K562 (cell line): Measurements from ENCODE around the gene C1QTNF12. TPM values are rescaled to one million over a fixed set of nuclear protein-coding genes. Genes with fewer than 3 reads are reported as not detected.

Experiments
- ATAC-seq: fragments of 200-7000 bp; cut with Tn5 transposase; 3 replicates; pipeline ENCODE4 v1.9.1; 2020; ENCODE audit warnings: moderate library complexity
- BruUV-seq: library from RNA; stranded (reverse); fragments of 400-500 nt; replicated peaks from 2 replicates; lab custom pipeline; 2021; lab: Mats Ljungman, UMichigan
- CTCF ChIA-PET: fragments of 300-600 bp; formaldehyde crosslinking; extraction: SDS; loops from one replicate; lab custom pipeline; 2021; ENCODE audit warnings: low intra/inter-chr PET ratio; lab: Yijun Ruan, JAX
- POLR2A ChIA-PET: fragments of 300-600, 350-650 bp; sonication (Branson Sonifier 250); formaldehyde crosslinking; extraction: SDS; loops from one replicate; lab custom pipeline; 2021; ENCODE audit warnings: antibody characterized with exemption, inconsistent platforms; lab: Yijun Ruan, JAX
- DNase-seq, 4 experiments: peaks; one replicate each; pipeline versions ENCODE4 v3.0.0 to v3.0.0-alpha.2; 2011 to 2018; ENCODE audit warnings: low spot score in 3 of 4, mixed read lengths in 3 of 4; ENCODE audit errors: extremely low read depth in 1 of 4
- FAIRE-seq: peaks from 2 replicates; lab custom pipeline; 2011; peaks lifted over from hg19 to GRCh38; lab: Jason Lieb, UNC
- H2AFZ ChIP-seq: 2 replicates; pipeline ENCODE4 v1.6.0; 2011; ENCODE audit warnings: low read depth, low read length, control low read depth, inconsistent platforms
- H3K27ac ChIP-seq: fragments of 200-600 bp; 3 replicates; pipeline ENCODE4 v1.8.0; 2011; ENCODE audit warnings: low read depth, mild to moderate bottlenecking, control low read depth, inconsistent platforms, low read length, moderate library complexity, mixed read lengths; ENCODE audit errors: extremely low read depth
- H3K27me3 ChIP-seq, 2 experiments: fragments of 300-600 bp in 1 of 2; 2 replicates in 1 of 2; 3 replicates in 1 of 2; pipeline versions ENCODE4 v1.6.0 to v1.8.0; 2011; ENCODE audit warnings: inconsistent platforms in 2 of 2, low read length in 2 of 2, mild to moderate bottlenecking in 1 of 2, mixed read lengths in 1 of 2, moderate library complexity in 1 of 2; ENCODE audit not compliant: control insufficient read depth in 2 of 2, insufficient read depth in 2 of 2
- H3K36me3 ChIP-seq: fragments of 300-600 bp; 3 replicates; pipeline ENCODE4 v1.8.0; 2011; ENCODE audit warnings: mild to moderate bottlenecking, low read length, inconsistent platforms; ENCODE audit not compliant: control insufficient read depth, insufficient read depth
- H3K4me1 ChIP-seq, 2 experiments: fragments of 200-600 bp in 1 of 2; replicated peaks in 1 of 2; 2 replicates in 1 of 2; 3 replicates in 1 of 2; pipeline versions ENCODE4 v1.5.1 to v1.8.0; 2011; ENCODE audit warnings: inconsistent platforms in 2 of 2, low read length in 2 of 2, mild to moderate bottlenecking in 1 of 2, mixed read lengths in 1 of 2, moderate library complexity in 1 of 2; ENCODE audit not compliant: control insufficient read depth in 2 of 2, insufficient read depth in 2 of 2
- H3K4me2 ChIP-seq: 2 replicates; pipeline ENCODE4 v1.6.1; 2011; ENCODE audit warnings: low read length, control low read depth, inconsistent platforms, mixed read lengths; ENCODE audit not compliant: insufficient read depth
- H3K4me3 ChIP-seq: fragments of 200-600 bp; sonication (generic), shearing (Covaris generic); 2 replicates; pipeline ENCODE4 v1.5.1; 2016; ENCODE audit warnings: control low read depth, inconsistent platforms
- H3K79me2 ChIP-seq: fragments of 200-600 bp; 3 replicates; pipeline ENCODE4 v1.8.0; 2011; ENCODE audit warnings: low read length, inconsistent platforms; ENCODE audit not compliant: control insufficient read depth, insufficient read depth
- H3K9ac ChIP-seq, 2 experiments: 2 replicates each; pipeline versions ENCODE4 v1.6.0 to v1.6.1; 2011; ENCODE audit warnings: low read depth in 2 of 2, low read length in 2 of 2, control low read depth in 1 of 2, inconsistent platforms in 1 of 2, mild to moderate bottlenecking in 1 of 2, mixed read lengths in 1 of 2; ENCODE audit not compliant: insufficient read depth in 1 of 2
- H3K9me1 ChIP-seq: one replicate; pipeline ENCODE4 v1.6.0; 2011; ENCODE audit warnings: inconsistent platforms, mild to moderate bottlenecking, low read length, moderate library complexity; ENCODE audit not compliant: control insufficient read depth, insufficient read depth
- H3K9me3 ChIP-seq: replicated peaks from 2 replicates; pipeline ENCODE4 v1.5.1; 2011; ENCODE audit warnings: low read depth, low read length, inconsistent platforms; ENCODE audit not compliant: control insufficient read depth, insufficient read depth
- H4K20me1 ChIP-seq: replicated peaks from 2 replicates; pipeline ENCODE4 v1.6.1; 2011; ENCODE audit warnings: low read length, inconsistent platforms, mixed read lengths; ENCODE audit not compliant: control insufficient read depth, insufficient read depth
- FOXJ2 ChIP-seq: fragments of 200-800 bp; sonication (Bioruptor generic); IDR thresholded peaks from 2 replicates; pipeline ENCODE4 v1.6.1; 2016; ENCODE audit warnings: missing genetic modification characterization, missing compliant biosample characterization
- FOXK2 ChIP-seq, 2 experiments: fragments of 450-650 bp; IDR thresholded peaks in 1 of 2; conservative IDR thresholded peaks in 1 of 2; 2 replicates each; pipeline ENCODE4 v1.6.1; 2016; ENCODE audit warnings: low read depth in 2 of 2, mild to moderate bottlenecking in 1 of 2
- KDM1A ChIP-seq, 2 experiments: fragments of 450-650 bp; IDR thresholded peaks; 2 replicates each; pipeline ENCODE4 v1.6.1; 2016; ENCODE audit warnings: mild to moderate bottlenecking in 2 of 2
- KDM5B ChIP-seq: fragments of 200-600 bp; sonication (generic); IDR thresholded peaks from 2 replicates; pipeline ENCODE4 v1.6.1; 2012; ENCODE audit warnings: low read depth, mild to moderate bottlenecking, moderate library complexity, low read length, control low read depth, inconsistent platforms; ENCODE audit not compliant: insufficient replicate concordance
- ZNF140 ChIP-seq: fragments of 250-450 bp; sonication (Bioruptor Pico); IDR thresholded peaks from 2 replicates; pipeline ENCODE4 v1.8.0; 2021; ENCODE audit warnings: moderate library complexity, mild to moderate bottlenecking, inconsistent platforms
- WGBS: fragments of 100-300 bp; shearing (Covaris generic); methylation state at CpG from one replicate; pipeline ENCODE4 v1.1.6; 2016; ENCODE audit warnings: low coverage, mixed read lengths; ENCODE audit not compliant: insufficient coverage; ENCODE audit errors: missing lambda C conversion rate; 5-methylcytosine and 5-hydroxymethylcytosine counted together
- in situ Hi-C: fragments of 300-500 bp; cut with MboI; formaldehyde crosslinking; loops from 4 replicates; pipeline ENCODE4 v1.15.0; 2018; ENCODE audit warnings: inconsistent platforms, mixed read lengths
- intact Hi-C: fragments of 100-400 bp; cut with micrococcal nuclease; formaldehyde crosslinking; loops from 2 replicates; pipeline ENCODE4 v1.14.2; 2022
- polyA plus RNA-seq, 8 experiments: library from polyadenylated mRNA; depleted of rRNA in 4 of 8; stranded (reverse) in 5 of 8; unstranded in 3 of 8; fragments of >200 nt; fragmentation: Nextera tagmentation in 2 of 8; fragmentation: Illumina TruSeq in 1 of 8; extraction: Ambion mirVana in 2 of 8; extraction: Trizol in 1 of 8; gene quantifications; 2 replicates each; pipeline versions ENCODE4 v1.2.1 to v1.2.3, GENCODE V29; 2011 to 2014; ENCODE audit warnings: inconsistent platforms in 1 of 8, missing spikeins in 1 of 8
- total RNA-seq, 7 experiments: library from RNA; depleted of rRNA in 6 of 7; stranded (reverse); fragments of >200 nt in 6 of 7; fragmentation: Illumina TruSeq in 2 of 7; extraction: Trizol in 2 of 7; gene quantifications; 2 replicates each; pipeline versions ENCODE4 v1.2.1 to v1.2.3, GENCODE V29; 2011 to 2021; ENCODE audit warnings: low replicate concordance in 1 of 7
- TF ChIP-seq, protein P1 (sequence below), 2 experiments: fragments of 450-650 bp in 1 of 2; IDR thresholded peaks; 2 replicates each; pipeline ENCODE4 v1.6.1; 2011 to 2017; ENCODE audit warnings: low read depth in 2 of 2, antibody characterized with exemption in 1 of 2, borderline replicate concordance in 1 of 2, low read length in 1 of 2, mild to moderate bottlenecking in 1 of 2, mixed read lengths in 1 of 2; ENCODE audit not compliant: control insufficient read depth in 1 of 2
- TF ChIP-seq, protein P2 (sequence below): fragments of 450-650 bp; formaldehyde crosslinking; IDR thresholded peaks from 2 replicates; pipeline ENCODE4 v1.4.0; 2020; ENCODE audit warnings: mild to moderate bottlenecking, moderate library complexity
- TF ChIP-seq, protein P3 (sequence below): sonication (generic); formaldehyde crosslinking; IDR thresholded peaks from 2 replicates; pipeline ENCODE4 v1.4.0; 2020; ENCODE audit warnings: mild to moderate bottlenecking, missing genetic modification reagents
- TF ChIP-seq, protein P4 (sequence below): IDR thresholded peaks from 3 replicates; pipeline ENCODE4 v1.6.1; 2011; ENCODE audit warnings: borderline replicate concordance, mild to moderate bottlenecking, moderate library complexity; ENCODE audit not compliant: insufficient read length; ENCODE audit errors: extremely low read depth

C1QTNF12 gene
- total and polyA plus RNA-seq, 9 of the 15 experiments (the other 6 are each of a cell fraction or from before 2014, with no cell fraction given): 0.11 to 4.3 (median 0.93) TPM; not detected in 3

DNA sequence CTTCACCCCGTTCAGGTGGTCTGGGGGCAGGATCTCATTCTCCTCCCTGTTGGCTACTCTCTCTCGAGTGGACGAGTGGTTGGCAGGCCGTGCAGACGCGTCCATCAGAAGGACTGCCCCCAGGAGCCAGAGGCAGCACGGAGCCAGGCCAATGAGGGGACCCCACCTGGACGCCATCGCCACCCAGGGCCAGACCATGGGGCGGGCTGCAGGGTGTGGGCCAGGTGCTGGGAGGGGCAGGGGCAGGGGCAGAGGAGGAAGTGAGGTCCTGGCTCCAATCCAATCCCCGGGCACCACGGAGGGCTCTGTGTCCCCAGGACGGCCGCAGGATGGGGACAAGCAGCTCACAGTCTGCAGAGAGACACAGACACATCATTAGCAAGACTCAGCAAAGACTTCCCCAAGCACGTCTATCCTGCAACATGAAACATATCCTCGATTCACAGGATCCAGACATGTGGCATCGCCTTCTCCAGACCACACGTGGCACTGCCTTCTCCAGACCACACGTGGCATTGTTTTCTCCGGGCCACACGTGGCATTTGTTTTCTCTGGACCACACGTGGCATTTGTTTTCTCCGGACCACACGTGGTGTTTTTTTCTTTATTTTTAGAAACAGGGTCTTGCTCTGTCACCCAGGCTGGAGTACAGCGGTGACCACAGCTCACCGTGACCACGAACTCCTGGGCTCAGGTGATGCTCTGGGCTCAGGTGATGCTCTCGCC, 17.8 kb downstream of the C1QTNF12 start:
- Histone ChIP-seq H3K4me3 (no peak overlapping the region), H3K9me3 (peaks cover 9% of the 10 kb centered on the region), H3K27me3 (no peaks in the 10 kb centered on the region), H3K4me1 (peaks cover 6 to 72% of the 10 kb centered on the region in 2 experiments; a peak in 4 of 5 replicates), H3K27ac (no peak overlapping the region), H3K36me3 (peaks cover 71% of the 10 kb centered on the region; the same call in 2 of the 3 replicates), H3K4me2 (no peak overlapping the region), H4K20me1 (peaks cover 6% of the 10 kb centered on the region; the same call in 1 of the 2 replicates), H3K9ac (no peak overlapping the region; a peak in 1 of 4 replicates), H3K9me1 (no peaks in the 10 kb centered on the region), H3K79me2 (peaks cover 89% of the 10 kb centered on the region), H2AFZ (no peak overlapping the region)
- no TSS peak for BruUV-seq
- no peak for DNase-seq
- 98% methylated on average over 24 of the region's 28 CpGs for WGBS
- intact Hi-C loops (no loop called here), in situ Hi-C loops (no loop called here)
- FAIRE-seq: no peak
- CTCF ChIA-PET: no interaction called here
- no peak for ATAC-seq
- POLR2A ChIA-PET: interaction anchor here (0.6 to 1.5 kb wide), 5 partner anchors 9 to 356 kb away, joined by 3 to 4 read pairs (median 3); no protein-coding TSS in a partner anchor
- TF ChIP-seq, protein P1, sequence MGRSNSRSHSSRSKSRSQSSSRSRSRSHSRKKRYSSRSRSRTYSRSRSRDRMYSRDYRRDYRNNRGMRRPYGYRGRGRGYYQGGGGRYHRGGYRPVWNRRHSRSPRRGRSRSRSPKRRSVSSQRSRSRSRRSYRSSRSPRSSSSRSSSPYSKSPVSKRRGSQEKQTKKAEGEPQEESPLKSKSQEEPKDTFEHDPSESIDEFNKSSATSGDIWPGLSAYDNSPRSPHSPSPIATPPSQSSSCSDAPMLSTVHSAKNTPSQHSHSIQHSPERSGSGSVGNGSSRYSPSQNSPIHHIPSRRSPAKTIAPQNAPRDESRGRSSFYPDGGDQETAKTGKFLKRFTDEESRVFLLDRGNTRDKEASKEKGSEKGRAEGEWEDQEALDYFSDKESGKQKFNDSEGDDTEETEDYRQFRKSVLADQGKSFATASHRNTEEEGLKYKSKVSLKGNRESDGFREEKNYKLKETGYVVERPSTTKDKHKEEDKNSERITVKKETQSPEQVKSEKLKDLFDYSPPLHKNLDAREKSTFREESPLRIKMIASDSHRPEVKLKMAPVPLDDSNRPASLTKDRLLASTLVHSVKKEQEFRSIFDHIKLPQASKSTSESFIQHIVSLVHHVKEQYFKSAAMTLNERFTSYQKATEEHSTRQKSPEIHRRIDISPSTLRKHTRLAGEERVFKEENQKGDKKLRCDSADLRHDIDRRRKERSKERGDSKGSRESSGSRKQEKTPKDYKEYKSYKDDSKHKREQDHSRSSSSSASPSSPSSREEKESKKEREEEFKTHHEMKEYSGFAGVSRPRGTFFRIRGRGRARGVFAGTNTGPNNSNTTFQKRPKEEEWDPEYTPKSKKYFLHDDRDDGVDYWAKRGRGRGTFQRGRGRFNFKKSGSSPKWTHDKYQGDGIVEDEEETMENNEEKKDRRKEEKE (IDR thresholded peaks at IDR 0.05; ENCODE audit: borderline replicate concordance in 1 of 2, control insufficient read depth in 1 of 2, low read depth in 2 of 2, low read length in 1 of 2): 0 out of 4 replicates have a peak, but pooled peaks of 1 of the 2 experiments have one; percentile 46
- TF ChIP-seq KDM1A (IDR thresholded peaks at IDR 0.05): peak in 1 of 2 experiments; percentile 15; a peak in 1 of 4 replicates
- TF ChIP-seq, protein P2, sequence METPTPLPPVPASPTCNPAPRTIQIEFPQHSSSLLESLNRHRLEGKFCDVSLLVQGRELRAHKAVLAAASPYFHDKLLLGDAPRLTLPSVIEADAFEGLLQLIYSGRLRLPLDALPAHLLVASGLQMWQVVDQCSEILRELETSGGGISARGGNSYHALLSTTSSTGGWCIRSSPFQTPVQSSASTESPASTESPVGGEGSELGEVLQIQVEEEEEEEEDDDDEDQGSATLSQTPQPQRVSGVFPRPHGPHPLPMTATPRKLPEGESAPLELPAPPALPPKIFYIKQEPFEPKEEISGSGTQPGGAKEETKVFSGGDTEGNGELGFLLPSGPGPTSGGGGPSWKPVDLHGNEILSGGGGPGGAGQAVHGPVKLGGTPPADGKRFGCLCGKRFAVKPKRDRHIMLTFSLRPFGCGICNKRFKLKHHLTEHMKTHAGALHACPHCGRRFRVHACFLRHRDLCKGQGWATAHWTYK (CRISPR knock-in tag): peak; percentile 97
- TF ChIP-seq, protein P3, sequence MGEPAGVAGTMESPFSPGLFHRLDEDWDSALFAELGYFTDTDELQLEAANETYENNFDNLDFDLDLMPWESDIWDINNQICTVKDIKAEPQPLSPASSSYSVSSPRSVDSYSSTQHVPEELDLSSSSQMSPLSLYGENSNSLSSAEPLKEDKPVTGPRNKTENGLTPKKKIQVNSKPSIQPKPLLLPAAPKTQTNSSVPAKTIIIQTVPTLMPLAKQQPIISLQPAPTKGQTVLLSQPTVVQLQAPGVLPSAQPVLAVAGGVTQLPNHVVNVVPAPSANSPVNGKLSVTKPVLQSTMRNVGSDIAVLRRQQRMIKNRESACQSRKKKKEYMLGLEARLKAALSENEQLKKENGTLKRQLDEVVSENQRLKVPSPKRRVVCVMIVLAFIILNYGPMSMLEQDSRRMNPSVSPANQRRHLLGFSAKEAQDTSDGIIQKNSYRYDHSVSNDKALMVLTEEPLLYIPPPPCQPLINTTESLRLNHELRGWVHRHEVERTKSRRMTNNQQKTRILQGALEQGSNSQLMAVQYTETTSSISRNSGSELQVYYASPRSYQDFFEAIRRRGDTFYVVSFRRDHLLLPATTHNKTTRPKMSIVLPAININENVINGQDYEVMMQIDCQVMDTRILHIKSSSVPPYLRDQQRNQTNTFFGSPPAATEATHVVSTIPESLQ: no peak
- TF ChIP-seq, protein P4, sequence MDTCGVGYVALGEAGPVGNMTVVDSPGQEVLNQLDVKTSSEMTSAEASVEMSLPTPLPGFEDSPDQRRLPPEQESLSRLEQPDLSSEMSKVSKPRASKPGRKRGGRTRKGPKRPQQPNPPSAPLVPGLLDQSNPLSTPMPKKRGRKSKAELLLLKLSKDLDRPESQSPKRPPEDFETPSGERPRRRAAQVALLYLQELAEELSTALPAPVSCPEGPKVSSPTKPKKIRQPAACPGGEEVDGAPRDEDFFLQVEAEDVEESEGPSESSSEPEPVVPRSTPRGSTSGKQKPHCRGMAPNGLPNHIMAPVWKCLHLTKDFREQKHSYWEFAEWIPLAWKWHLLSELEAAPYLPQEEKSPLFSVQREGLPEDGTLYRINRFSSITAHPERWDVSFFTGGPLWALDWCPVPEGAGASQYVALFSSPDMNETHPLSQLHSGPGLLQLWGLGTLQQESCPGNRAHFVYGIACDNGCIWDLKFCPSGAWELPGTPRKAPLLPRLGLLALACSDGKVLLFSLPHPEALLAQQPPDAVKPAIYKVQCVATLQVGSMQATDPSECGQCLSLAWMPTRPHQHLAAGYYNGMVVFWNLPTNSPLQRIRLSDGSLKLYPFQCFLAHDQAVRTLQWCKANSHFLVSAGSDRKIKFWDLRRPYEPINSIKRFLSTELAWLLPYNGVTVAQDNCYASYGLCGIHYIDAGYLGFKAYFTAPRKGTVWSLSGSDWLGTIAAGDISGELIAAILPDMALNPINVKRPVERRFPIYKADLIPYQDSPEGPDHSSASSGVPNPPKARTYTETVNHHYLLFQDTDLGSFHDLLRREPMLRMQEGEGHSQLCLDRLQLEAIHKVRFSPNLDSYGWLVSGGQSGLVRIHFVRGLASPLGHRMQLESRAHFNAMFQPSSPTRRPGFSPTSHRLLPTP: no peak
- TF ChIP-seq FOXJ2: no peak
- no peak for TF ChIP-seq FOXK2 (conservative IDR thresholded peaks at IDR 0.05 in 1 of 2, IDR thresholded peaks at IDR 0.05 in 1 of 2; ENCODE audit: low read depth in 2 of 2)
- no peak for TF ChIP-seq KDM5B
- TF ChIP-seq ZNF140 (CRISPR knock-in tag): no peak
